ENCODE results near the gene VPS8. TPM values are rescaled to one million over a fixed set of nuclear protein-coding genes. Genes with fewer than 3 reads are reported as not detected.

The VPS8 gene
- total and polyA plus RNA-seq, 9 of the 15 experiments (the other 6 are each of a cell fraction or from before 2014, with no cell fraction given), result 7.2 to 41.0 (median 28.3) TPM

GRCh38 chr3:185082829-185083228, 270.9 kb downstream of the VPS8 start (continued):
- TF ChIP-seq GABPA (tag; conservative IDR thresholded peaks at IDR 0.05; ENCODE audit: low read depth) (peak; percentile 70), ZNF212 (CRISPR knock-in tag; IDR thresholded peaks at IDR 0.05) (no peak), GTF2E2 (tag; IDR thresholded peaks at IDR 0.05) (no peak), NR2C2 (CRISPR knock-in tag; IDR thresholded peaks at IDR 0.05) (peak; percentile 76; the same call in 1 of the 2 replicates), NR2C2 (tag; IDR thresholded peaks at IDR 0.05) (peak; percentile 83), MEIS2 (IDR thresholded peaks at IDR 0.05; ENCODE audit: partially characterized antibody) (no peak), ETS1 (conservative IDR thresholded peaks at IDR 0.05; ENCODE audit: control insufficient read depth, low read depth, low read length) (no peak), MCM5 (IDR thresholded peaks at IDR 0.05; ENCODE audit: low read depth) (no peak), CXXC5 (CRISPR knock-in tag; IDR thresholded peaks at IDR 0.05) (0 out of 2 replicates have a peak, but pooled peaks have one; percentile 16)

GRCh38 chr3:185084402-185084801, 272.4 kb downstream of the VPS8 start:
- no peak for DNase-seq (ENCODE audit: extremely low read depth in 1 of 4, low spot score in 3 of 4)
- Histone ChIP-seq H4K20me1 (replicated peaks; ENCODE audit: control insufficient read depth, insufficient read depth, low read length) (no peaks in the 10 kb centered on the region), H3K36me3 (ENCODE audit: control insufficient read depth, insufficient read depth, low read length) (no peaks in the 10 kb centered on the region), H3K4me1 (replicated peaks in 1 of 2; ENCODE audit: control insufficient read depth in 2 of 2, insufficient read depth in 2 of 2, low read length in 2 of 2) (no peaks in the 10 kb centered on the region; a peak in 1 of 5 replicates), H3K79me2 (ENCODE audit: control insufficient read depth, insufficient read depth, low read length) (no peaks in the 10 kb centered on the region), H3K4me2 (ENCODE audit: insufficient read depth, low read length) (no peak overlapping the region), H3K27ac (ENCODE audit: extremely low read depth, low read depth, low read length) (no peak overlapping the region), H3K9me3 (replicated peaks; ENCODE audit: control insufficient read depth, insufficient read depth, low read depth, low read length) (no peaks in the 10 kb centered on the region), H3K9ac (ENCODE audit: insufficient read depth in 1 of 2, low read depth in 2 of 2, low read length in 2 of 2) (no peak overlapping the region), H3K4me3 (no peak overlapping the region), H3K9me1 (ENCODE audit: control insufficient read depth, insufficient read depth, low read length) (no peaks in the 10 kb centered on the region), H3K27me3 (ENCODE audit: control insufficient read depth in 2 of 2, insufficient read depth in 2 of 2, low read length in 2 of 2) (peaks cover 22 to 36% of the 10 kb centered on the region in 2 experiments), H2AFZ (ENCODE audit: low read depth, low read length) (no peak overlapping the region)
- no peak for ATAC-seq
- ChIA-PET POLR2A (no interaction called here), CTCF (ENCODE audit: low intra/inter-chr PET ratio) (no interaction called here)
- BruUV-seq (replicated peaks), result no TSS peak
- no peak for TF ChIP-seq GTF2E2 (tag; IDR thresholded peaks at IDR 0.05)
- TF ChIP-seq ZBTB12 (CRISPR knock-in tag; IDR thresholded peaks at IDR 0.05), result no peak
- TF ChIP-seq NR2F6 (CRISPR knock-in tag; IDR thresholded peaks at IDR 0.05), result no peak
- TF ChIP-seq ZSCAN29 (IDR thresholded peaks at IDR 0.05), result no peak
- no peak for TF ChIP-seq CREB1 (IDR thresholded peaks at IDR 0.05)
- no peak for TF ChIP-seq CREB1 (CRISPR knock-in tag; IDR thresholded peaks at IDR 0.05)
- no peak for TF ChIP-seq RAD21 (CRISPR knock-in tag; conservative IDR thresholded peaks at IDR 0.05 in 1 of 2, IDR thresholded peaks at IDR 0.05 in 1 of 2)
- TF ChIP-seq EGR1 (conservative IDR thresholded peaks at IDR 0.05), result no peak
- TF ChIP-seq ZEB2 (IDR thresholded peaks at IDR 0.05), result no peak
- TF ChIP-seq ZNF445 (CRISPR knock-in tag; IDR thresholded peaks at IDR 0.05; ENCODE audit: low read depth), result no peak
- TF ChIP-seq HNRNPLL (IDR thresholded peaks at IDR 0.05; ENCODE audit: low read depth, low read length, poor library complexity, severe bottlenecking), result no peak
- TF ChIP-seq ZBTB34 (CRISPR knock-in tag; IDR thresholded peaks at IDR 0.05), result no peak
- no peak for TF ChIP-seq ZNF212 (CRISPR knock-in tag; IDR thresholded peaks at IDR 0.05)
- 0% methylated on average over 5 of the region's 5 CpGs for WGBS (ENCODE audit: insufficient coverage, low coverage, missing lambda C conversion rate)
- in situ Hi-C loops (cut with MboI) (no loop called here), intact Hi-C loops (cut with micrococcal nuclease) (loop anchor here (5.0 to 10.0 kb wide), 2 partner anchors 93 to 190 kb away; no protein-coding TSS in a partner anchor)
- no peak for FAIRE-seq

All from K562 (cell line).